ENCODE results near the gene IL17B.

IL17B gene, protein sequence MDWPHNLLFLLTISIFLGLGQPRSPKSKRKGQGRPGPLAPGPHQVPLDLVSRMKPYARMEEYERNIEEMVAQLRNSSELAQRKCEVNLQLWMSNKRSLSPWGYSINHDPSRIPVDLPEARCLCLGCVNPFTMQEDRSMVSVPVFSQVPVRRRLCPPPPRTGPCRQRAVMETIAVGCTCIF

DNA sequence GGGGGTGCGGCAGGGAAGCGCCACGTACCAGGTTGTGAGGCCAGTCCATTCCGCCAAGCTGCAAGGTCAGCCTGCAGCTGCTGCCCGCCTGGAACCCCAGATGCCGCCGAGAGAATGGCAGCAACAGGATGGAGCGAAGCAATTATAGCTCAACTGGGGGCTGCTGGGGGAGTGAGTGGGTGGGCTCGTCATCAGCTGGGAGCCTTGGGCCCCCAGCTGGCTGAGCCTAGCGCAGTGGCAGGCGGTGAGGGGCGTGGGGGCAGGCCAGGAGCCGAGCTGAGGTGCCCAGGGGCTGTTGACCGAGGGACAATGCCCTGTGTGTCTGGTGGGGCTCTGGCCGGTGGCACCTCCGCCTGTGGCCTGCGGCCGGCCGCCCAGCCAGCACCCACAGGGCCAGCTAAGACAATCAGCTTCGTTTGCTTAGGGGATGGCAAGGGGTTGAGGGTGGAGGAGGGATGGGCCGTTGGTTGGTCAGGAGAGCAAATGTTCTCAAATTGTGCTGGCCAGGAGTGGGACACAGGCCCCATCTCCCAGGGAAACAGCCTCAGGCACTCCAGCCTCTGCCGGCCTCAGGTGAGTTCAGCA lies at the start of gene IL17B:
TSS of gene IL17B (minus strand) at position 116 of the 585 bp plus-strand sequence. CDS start at position 49, 67 bp downstream.
- no peak for DNase-seq (ENCODE audit: low read depth in 4 of 4, low spot score in 1 of 4)

DNA sequence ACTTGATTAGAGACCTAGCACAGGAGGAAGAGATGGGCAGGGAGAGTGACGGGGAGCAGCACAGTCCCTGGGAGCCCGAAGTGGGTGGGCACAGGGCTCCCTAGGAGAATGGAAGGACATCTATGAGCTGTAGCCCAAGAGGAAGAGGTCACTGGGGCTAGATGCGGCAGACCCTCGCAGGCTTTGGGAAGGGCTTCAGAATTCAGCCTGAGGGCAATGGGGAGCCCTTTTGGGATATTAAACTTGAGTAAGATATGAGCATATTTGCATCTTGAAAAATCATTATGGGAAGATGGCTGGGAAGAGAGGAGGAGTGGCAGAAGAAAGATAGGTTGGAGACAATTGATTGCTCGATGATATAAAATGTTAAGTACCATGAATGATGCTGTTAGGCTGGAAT lies 48.9 kb upstream of the IL17B start:
- DNase-seq (ENCODE audit: low read depth in 4 of 4, low spot score in 1 of 4), result no peak

DNA sequence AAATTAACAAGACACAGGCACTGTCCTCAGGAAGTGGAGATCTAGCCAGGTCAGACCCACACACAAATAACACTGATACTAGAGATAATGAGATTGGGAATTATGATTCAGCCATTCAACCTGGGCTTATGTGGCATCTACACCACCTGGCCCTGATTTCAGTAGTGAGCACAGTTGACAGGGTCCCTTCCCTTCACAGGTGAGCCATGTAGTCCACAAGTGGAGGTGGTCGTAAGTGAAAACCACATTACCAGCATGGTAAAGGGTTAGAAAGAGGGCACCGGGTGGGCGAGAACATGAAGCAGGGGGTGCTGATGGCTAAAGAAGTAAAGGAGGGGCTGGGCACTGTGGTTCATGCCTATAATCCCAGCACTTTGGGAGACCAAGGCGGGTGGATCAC lies 48.3 kb upstream of the IL17B start:
- no peak for DNase-seq (ENCODE audit: low read depth in 4 of 4, low spot score in 1 of 4)

DNA sequence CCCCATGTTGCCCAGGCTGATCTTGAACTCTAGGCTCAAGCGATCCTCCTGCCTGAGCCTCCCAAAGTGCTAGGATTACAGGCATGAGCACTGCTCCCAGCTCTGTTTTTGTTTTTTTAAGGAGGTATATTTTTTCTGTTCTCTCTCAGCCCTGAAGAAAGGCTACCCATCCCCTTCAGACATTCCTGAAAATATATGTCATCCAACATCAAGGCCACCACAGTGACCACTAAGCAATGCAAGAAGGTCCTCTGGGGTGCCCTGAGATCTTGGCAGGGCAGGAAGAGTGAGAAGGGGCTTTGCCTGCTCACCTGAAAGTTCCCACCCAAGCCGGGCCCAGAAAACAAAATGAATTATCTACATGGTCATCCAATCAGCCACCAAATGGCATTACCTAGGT lies 47.8 kb upstream of the IL17B start:
- no peak for DNase-seq (ENCODE audit: low read depth in 4 of 4, low spot score in 1 of 4)

DNA sequence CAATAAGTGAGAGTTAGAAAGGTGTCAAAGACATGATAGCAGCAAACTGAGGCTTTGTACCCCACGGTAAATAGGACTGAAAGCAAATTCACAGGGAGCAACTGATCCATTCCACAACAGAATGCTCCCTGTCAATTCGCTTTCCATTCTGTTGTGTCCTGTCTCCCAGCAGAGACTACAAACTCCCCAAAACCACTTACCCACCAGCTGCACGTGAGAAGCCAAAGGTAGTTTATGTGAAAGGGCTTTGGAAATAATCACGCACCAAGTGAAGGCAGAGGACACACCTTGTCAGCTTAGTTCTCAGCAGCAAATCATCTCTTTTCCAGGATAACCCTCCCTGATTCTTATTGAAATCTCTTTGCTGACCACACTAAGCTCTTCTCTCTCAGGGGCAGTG lies 46.6 kb upstream of the IL17B start:
- DNase-seq (ENCODE audit: low read depth in 4 of 4, low spot score in 1 of 4), result no peak

DNA sequence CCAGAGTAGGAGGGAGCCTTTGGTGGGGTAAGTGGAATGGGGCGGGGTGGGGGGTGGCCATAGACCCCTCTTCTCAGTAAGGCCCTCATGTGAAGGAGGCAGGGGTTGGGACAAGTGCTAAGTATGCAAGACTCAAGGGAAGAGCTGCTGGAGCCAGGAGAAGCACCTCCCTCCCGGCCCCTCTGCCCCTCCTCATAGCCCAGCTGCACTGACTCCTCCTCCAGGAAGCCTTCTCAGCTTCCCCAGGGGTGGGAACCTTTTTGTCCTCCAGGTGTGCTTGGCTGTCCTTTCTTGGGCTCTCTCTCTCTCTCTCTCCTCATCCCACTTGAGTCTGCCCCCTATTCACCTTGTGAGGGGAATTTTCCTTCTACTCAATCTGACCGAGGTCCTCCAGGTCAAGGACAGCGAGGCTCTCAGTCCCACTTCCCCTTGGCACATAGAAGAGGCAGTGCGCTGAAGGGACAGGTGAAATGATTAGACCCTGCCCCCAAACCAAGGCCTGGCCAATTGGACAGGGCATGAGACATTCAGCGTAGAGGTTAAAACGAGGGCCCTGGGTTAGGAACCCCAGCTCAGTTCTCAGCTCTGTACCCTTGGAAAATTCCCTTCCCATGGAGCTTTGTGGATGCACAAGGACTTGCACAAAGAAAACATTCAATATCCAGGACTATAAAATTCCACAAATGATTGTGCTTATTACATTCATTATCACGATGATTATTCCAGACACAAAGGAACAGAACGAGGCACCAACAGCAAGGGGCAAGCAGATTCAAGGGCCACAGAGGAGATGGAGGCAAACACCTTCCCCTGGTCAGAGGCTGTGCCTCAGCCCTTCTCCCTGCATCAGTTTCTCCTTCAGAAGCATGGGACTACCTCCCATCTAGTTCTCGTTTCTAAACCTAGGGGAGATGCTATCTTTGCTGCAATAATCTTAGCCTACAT lies 45.6 kb upstream of the IL17B start:
- DNase-seq (ENCODE audit: low read depth in 4 of 4, low spot score in 1 of 4), result no peak

DNA sequence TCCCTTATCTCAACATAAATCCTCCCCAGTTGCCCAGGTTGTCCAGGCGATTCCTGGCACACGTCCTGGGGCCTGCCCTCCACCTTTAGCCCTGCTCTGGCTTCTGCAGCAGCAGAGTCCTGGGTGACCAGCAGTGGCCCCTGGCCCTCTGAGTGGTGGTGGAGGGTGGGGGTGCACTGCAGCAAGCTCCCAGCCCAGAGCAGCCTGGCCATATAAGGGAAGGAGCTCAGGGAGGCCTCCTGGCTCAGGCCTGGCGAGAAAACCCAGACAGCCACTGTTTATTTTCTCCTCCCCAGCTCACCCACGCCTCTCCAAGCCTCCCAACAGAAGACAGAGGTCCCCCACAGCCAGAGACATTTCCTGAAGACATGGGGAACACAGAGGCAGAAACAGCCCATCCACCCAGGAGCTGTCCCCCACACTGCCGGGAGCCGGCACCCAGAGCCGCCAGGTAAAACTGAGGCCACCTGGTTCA lies 44.7 kb upstream of the IL17B start:
- DNase-seq (ENCODE audit: low read depth in 4 of 4, low spot score in 1 of 4), result no peak

DNA sequence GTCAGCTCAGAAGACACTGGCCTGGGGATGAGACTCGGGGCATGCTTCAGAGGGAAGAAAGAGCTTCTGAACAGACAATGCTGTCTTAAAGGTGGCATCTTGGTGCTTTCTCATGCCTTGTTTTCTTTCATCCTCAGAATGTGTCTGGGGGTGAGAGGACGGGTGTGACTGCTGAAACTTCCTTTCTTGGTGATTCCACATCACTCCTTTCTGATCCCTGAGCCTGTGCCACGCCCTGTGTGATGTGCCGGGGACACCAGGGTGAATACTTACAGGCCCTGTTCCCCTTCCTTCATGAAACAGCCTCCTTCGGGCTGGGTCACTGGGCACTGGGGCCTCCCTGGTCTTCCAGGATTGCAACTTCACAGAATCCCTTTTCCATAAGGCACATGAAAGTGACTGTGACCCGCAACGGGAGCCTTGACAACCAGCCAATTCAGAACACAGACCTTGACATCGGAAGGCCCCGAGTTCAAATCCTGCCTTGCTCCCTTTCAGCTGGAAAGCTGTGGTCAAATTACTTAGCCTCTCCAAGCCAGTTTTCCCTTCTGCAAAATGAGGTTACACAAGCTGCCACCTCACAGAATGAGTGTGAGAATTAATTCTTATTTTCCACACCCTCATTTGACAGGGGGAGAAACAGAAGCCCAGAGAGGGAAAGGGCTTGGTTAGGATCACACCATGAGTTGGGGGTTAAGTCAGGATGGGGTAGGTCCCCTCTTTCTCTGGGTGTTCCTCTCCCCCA lies 44.1 kb upstream of the IL17B start:
- DNase-seq (ENCODE audit: low read depth in 4 of 4, low spot score in 1 of 4), result no peak

DNA sequence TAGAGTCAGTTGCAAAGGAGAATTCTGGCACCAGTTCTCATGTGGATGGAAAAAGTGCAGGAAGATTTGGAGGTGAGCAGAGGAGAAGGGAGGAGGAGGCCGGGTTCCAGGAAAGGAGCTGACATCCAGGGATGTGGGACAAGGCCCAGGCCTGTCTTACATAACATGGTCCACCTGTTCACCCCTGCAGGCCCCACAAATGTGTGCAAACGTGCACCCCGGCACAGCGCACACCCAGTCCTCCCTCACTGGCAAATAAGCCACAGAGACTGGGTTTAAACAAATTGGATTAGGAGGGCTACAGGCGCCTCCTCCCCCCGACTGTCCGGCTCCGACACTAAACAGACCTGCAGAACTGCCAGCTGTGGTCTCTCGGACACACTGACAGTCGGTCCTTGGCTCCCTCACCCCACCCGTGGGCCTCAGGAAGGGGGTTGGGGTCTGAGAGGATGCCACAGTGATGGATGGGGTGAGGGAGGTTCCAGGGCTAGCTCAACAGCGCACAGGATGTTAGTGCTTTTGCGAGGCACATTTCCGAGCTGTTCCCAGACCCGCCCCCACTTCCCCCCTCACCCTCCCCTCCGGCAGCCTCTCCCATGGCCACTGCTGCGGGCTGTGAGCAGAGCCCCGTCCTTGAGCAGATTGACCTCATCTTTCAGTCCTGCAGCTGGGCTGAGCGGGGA lies 43.4 kb upstream of the IL17B start:
- DNase-seq (ENCODE audit: low read depth in 4 of 4, low spot score in 1 of 4), result no peak

DNA sequence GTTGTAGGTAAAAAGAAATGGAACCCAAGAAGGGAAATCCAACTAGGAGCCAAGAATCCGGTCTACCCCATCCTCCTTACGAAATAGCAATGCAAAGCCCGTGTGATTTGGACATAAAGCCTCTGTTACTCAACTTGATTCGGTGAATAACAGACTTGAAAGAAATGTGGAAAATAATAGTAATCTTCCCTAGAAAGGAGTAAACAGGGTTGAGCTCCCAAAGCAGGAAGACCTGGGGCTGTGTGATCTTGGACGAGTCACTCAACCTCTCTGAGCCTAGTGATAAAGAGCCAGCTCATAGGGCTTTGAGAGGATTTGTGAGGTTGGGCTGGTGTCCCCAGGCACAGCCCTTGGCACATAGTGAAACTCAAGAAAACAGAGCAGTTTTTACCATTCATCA lies 42.7 kb upstream of the IL17B start:
- no peak for DNase-seq (ENCODE audit: low read depth in 4 of 4, low spot score in 1 of 4)

DNA sequence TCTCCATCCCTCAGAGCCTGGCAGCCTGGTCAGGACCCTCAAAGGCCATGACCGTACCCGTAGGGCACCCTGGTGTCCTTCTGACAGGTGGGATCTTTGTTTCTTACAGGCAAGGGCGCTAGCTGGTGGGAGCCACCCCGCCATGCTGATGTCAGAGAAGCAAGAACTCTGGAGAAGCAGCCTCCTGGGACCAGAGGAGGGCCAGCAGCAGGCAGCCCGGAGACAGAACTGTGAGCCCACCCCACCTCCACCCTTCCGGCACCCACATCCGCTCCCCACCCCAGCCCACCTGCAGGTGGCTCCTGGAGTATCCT lies 42.2 kb upstream of the IL17B start:
- DNase-seq (ENCODE audit: low read depth in 4 of 4, low spot score in 1 of 4), result no peak

DNA sequence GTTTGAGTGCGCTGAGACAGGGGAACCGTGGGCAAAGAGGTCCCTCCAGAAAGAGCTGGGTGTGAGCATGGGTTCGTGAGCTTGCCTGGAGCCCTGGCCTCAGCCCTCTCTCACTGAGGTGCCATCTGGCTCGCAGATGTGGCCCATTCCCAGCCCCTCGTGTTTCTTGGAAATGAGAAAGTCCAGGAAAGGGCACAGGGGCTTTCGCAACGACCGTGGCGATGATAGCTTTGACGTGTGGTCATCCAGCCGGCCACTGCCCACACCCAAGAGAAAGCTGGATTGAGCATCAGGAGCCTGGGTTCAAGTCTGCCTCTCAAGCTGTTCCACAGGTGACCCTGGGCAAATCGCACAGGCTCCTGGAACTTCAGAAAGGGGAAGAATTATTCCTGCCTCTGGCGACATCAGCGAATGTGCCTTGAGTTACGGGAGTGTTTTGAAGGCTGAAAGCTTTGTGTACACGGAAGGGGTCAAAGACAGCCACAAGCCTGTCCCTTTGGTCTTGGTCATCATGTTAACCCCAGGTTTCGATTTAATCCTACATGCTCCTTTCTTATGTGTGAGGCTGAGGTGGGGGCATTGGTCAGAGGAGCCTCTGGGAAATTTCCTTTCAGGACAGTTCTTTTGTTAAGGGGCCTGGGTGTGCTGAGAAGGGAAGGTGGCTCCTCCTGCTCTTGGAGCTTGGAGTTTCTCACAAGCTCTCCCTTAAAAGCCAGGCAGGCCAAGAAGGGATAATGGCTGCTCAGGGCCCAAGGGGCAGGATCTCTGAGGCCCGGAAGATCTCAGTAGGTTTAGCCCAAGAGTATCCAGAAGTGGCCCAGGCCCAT lies 41.7 kb upstream of the IL17B start:
- no peak for DNase-seq (ENCODE audit: low read depth in 4 of 4, low spot score in 1 of 4)

DNA sequence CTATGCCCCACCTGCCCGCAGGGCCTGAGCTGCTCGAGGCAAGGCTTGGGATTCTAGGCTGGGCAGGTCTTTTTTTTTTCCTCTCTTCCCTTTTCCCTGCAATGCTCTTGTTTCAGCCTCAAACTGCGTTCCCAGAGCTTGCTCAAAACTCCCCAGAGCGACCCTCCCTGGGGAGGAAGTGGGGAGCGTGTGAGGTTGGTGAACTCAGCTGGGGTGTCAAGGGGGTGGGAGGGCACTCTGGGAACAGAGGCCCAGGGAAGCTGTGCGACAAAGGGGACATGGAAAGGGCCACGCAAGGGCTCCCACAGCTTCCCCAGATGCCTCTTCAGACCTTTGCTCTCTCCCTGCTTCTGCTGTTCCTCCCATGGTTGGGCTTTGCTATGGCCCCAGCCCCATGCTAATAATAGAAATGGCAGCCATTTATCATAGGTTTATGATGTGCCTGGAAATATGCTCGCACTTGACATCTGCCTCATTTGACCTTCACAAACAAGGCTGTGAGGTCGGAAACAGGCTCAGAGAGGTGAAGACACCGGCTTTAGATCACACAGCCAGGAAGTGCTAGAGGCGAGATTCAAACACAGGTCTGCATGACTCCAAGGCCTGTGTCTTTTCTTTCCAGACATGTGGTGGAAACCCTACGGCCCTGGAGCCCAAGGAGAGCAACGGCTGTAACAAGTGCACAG lies 40.9 kb upstream of the IL17B start:
- no peak for DNase-seq (ENCODE audit: low read depth in 4 of 4, low spot score in 1 of 4)

DNA sequence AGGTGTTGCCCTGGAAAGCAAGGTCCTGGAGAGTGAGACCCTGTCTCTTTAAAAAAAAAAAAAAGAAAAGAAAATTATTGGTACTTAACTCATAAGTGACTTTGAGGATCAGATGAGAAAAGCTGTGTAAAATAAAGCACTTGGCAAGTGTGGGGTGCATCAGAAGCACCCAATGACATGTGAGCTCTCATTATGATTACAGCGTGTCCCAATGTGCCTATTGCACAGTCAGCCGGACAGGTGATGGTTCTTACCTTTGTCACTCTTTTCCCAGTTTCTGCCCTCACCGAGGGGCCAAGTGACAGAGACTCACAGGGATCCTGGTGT lies 40.4 kb upstream of the IL17B start:
- no peak for DNase-seq (ENCODE audit: low read depth in 4 of 4, low spot score in 1 of 4)

DNA sequence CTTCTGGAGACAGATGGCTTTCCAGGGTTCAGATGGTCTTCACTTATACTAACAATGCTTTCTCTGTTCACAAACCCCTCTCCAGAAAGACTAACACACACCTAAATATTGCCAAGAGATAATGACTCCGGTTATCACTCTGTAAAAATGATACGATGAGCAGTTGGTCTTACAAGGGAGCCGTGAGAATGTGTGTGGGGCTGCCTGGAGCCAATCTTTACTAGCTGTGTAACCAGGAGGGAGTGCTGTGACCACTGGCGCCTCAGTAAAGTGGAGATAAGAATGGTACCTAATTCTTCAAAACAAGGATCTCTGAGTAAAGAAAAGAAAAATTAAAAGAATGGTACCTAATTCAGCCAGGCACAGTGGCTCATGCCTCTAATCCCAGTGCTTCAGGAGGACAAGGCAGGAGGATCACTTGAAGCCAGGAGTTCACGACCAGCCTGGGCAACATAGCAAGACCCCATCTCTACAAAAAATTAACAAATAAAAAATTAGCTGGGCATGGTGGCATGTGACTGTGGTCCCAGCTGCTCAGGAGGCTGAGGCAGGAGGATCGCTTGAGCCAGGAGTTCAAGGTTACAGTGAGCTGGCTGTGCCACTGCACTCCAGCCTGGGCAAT lies 39.9 kb upstream of the IL17B start:
- no peak for DNase-seq (ENCODE audit: low read depth in 4 of 4, low spot score in 1 of 4)

DNA sequence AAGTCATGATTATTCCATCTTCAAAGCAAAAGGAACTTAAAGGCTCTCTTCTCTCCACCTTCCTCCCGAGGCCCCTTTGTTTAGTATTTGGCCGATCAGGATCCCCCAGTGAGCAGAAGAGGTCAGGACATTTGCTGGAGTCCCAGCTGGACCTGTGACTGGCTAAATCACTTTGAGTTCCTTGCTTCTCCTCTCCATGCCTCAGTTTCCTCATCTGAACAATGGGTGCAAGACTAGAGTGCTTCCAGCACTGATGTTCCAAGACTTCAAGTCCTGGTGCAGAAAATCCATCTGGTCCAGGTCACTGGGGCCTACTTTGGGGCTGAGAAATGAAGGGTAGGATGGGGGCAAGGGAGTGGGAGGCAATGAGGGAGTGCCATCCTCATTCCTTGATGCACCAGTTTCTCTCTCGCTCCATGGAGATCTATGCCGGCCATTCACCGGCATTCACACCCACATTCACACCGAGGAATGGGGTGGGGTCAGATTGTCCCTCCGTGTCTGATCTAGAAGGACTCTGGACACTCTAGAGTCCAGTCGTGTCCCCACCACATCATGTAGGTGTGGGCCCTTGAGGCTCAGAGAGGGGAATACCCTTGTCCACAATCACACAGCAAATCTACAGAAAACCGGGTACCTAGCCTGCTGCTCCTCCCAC lies 38.7 kb upstream of the IL17B start:
- DNase-seq (ENCODE audit: low read depth in 4 of 4, low spot score in 1 of 4), result no peak

DNA sequence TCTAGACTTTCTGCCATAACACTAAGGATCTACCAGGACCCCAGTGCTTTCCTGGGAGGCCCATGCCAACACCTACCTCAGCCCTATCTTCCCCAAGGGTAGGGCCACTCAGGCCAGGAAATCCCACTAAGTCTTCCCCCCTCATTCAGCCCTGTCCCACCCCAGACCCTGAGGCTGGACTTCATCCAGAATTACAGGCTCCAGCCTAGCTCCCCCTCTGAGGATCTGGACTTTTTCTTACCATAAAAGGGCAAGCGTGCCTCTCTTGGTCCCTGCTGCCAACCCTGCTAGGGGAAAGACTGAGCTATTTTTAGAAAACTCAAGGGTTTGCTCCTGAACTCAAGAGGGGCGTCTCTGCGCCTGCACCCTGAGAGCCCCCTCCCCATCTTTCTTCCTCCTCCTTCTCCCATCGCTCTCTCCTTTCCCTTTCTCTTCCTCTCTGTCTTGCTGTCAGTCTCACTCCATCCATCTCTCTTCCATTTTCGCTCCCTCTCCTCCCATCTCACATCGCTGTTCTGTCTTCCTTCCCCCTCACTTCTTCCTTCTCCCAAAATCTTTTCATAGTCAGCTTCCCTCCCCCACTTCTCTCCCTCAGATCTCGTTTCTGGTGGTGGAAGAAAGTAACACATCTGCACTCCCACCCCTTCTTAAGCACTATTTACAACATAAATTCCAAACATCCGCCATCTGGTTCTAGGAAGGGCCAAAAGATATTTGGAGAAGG lies 38.1 kb upstream of the IL17B start:
- DNase-seq (ENCODE audit: low read depth in 4 of 4, low spot score in 1 of 4), result no peak

Measured in stimulated activated CD4-positive, alpha-beta T cell treated with anti-CD3 and anti-CD28 coated beads, Interleukin-1b, Interleukin-23, amount 100 ng/mL, for 24 hours (primary cell).